Activated CD4-positive, alpha-beta T cell treated with anti-CD3 and anti-CD28 coated beads, Interleukin-2, amount 10 ng/mL, durations not matched to agents 7 days and 5 days (primary cell): ENCODE data around the gene OR2Y1. TPM values are rescaled to one million over a fixed set of nuclear protein-coding genes. Genes with fewer than 3 reads are reported as not detected.
"Not testable (repeated sequence)": the region's sequence is repeated elsewhere in the genome, so short reads cannot be mapped to it uniquely, and the experiment has no call there.

Source experiments
- CTCF ChIA-PET: fragments of 350-600 bp; sonication (Branson Sonifier 250); formaldehyde crosslinking; loops from one replicate; lab custom pipeline; 2021; ENCODE audit warnings: antibody characterized with exemption; lab: Charles Lee
- POLR2A ChIA-PET: fragments of 350-600 bp; sonication (Branson Sonifier 250); formaldehyde crosslinking; loops from one replicate; lab custom pipeline; 2021; ENCODE audit warnings: antibody characterized with exemption; lab: Charles Lee
- DNase-seq: peaks from one replicate; pipeline ENCODE4 v3.0.0-alpha.2; 2020
- H3K27ac Mint-ChIP-seq: one replicate; pipeline ENCODE4 v1.8.0; 2021; ENCODE audit warnings: mild to moderate bottlenecking, moderate library complexity, mixed read lengths
- H3K27me3 Mint-ChIP-seq: one replicate; pipeline ENCODE4 v1.8.0; 2021; ENCODE audit warnings: mixed read lengths
- H3K36me3 Mint-ChIP-seq: one replicate; pipeline ENCODE4 v1.8.0; 2021; ENCODE audit warnings: low read depth, mixed read lengths
- H3K4me1 Mint-ChIP-seq: one replicate; pipeline ENCODE4 v1.8.0; 2021; ENCODE audit warnings: mixed read lengths
- H3K4me3 Mint-ChIP-seq: one replicate; pipeline ENCODE4 v1.8.0; 2021; ENCODE audit warnings: mild to moderate bottlenecking, moderate library complexity, mixed read lengths
- H3K9me3 Mint-ChIP-seq: one replicate; pipeline ENCODE4 v1.8.0; 2021; ENCODE audit warnings: mixed read lengths
- total RNA-seq, 2 experiments: library from RNA; stranded (reverse); gene quantifications; one replicate each; pipeline ENCODE4 v1.2.3, GENCODE V29; 2021

Gene OR2Y1, protein sequence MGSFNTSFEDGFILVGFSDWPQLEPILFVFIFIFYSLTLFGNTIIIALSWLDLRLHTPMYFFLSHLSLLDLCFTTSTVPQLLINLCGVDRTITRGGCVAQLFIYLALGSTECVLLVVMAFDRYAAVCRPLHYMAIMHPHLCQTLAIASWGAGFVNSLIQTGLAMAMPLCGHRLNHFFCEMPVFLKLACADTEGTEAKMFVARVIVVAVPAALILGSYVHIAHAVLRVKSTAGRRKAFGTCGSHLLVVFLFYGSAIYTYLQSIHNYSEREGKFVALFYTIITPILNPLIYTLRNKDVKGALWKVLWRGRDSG
- not detected for total RNA-seq

DNA sequence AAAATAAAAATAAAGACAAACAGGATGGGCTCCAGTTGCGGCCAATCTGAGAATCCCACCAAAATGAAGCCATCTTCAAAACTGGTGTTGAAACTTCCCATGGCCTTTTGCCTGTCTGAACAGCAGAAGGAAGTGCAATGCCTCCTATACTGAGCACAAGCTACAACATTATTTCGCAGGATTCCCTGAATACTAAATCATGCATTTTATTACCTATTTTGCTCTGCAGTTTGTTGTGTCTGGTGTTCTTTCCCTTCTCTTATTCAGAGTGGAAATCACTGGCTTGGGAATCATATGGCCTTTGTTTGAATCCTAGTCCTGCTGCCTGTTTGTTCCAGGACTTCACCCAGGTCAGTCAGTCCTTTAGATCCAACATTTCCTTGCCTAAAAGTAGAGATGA, at the start of gene OR2Y1:
OR2Y1 (minus strand) TSS at position 101 of the 400 bp plus-strand sequence; CDS start at position 101, 0 bp downstream.
- no peaks in the 10 kb centered on the region for H3K9me3 Mint-ChIP-seq
- no peak within 1 kb of the TSS for H3K4me3 Mint-ChIP-seq
- POLR2A ChIA-PET, result no interaction called here
- no peaks in the 10 kb centered on the region for H3K4me1 Mint-ChIP-seq
- DNase-seq, result no peak
- peaks cover 21% of the 10 kb centered on the region for H3K27me3 Mint-ChIP-seq
- CTCF ChIA-PET, result interaction anchor here (1.3 kb wide), 1 partner anchor 15 kb away, joined by 3 read pairs; no protein-coding TSS in a partner anchor
- no peak within 1 kb of the TSS for H3K27ac Mint-ChIP-seq
- H3K36me3 Mint-ChIP-seq, result no peaks in the 10 kb centered on the region

DNA sequence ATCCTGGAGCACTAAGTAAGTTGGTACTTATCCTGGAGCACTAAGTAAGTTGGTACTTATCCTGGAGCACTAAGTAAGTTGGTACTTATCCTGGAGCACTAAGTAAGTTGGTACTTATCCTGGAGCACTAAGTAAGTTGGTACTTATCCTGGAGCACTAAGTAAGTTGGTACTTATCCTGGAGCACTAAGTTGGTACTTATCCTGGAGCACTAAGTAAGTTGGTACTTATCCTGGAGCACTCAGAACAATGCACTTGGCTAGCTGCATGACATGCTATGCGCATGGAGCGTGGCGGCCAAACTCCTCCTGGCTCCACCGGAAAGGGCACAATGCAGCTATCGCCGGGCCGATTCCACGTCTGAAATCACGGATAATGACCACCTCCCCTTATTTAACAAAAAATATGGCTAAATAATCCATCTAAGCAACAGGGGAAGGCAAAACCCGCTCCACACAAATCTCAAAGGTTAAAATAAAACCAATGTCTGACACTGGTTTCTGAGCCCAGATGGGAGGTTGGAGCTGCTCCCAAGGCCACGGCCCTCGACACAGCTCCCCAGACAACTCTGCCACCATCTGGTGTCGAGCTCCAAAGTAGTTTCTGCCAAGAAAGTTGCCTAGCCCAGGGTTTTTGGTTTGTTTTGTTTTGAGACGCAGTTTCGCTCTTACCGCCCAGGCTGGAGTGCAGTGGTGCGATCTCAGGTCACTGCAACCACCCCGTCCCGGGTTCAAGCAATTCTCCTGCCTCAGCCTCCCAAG, 49.0 kb upstream of the OR2Y1 start:
- H3K9me3 Mint-ChIP-seq, H3K27me3 Mint-ChIP-seq, H3K27ac Mint-ChIP-seq, POLR2A ChIA-PET, H3K4me3 Mint-ChIP-seq, DNase-seq: not testable (repeated sequence)
- peaks cover 35% of the 10 kb centered on the region for H3K36me3 Mint-ChIP-seq
- CTCF ChIA-PET, result interaction anchor here (0.6 to 1.2 kb wide), 2 partner anchors 41 to 127 kb away, joined by 3 read pairs; no protein-coding TSS in a partner anchor
- H3K4me1 Mint-ChIP-seq, result peaks cover 37% of the 10 kb centered on the region

DNA sequence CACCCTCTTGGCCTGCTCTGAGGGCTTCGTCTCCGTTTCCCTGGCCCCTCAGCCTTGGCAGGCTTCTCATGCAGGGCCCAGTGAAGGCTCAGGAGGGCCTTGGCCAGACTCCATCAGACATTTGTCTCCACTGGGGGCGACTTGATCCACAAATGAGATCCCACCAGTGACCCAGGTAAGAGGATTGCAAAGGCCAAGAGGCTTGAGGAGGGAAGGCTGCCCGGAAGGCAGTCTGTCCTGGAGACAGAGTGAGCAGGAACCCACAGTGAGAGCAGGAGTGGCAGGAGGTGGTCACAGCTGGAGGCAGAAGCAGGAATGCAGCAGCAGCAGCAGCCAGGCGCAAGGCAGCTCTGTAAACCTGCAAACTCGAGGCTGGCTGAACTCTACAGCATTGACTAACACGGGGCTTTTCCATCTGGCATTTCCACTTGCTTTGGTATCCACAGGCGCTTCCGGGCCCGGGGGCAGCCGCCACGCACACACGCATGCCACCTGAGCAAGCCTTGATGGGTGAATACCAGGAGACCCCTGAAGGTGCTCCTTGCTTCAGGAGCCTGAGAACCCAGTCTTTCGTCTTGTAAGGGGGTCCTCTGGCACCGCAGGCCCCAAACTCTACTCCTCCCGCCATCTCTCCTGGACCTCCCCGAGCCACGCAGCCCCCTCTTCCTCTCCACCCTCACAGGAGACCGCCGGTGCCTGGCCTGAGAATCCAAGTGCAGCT, 48.0 kb upstream of the OR2Y1 start:
- Mint-ChIP-seq H3K4me3 (no peak overlapping the region), H3K36me3 (peaks cover 29% of the 10 kb centered on the region)

DNA sequence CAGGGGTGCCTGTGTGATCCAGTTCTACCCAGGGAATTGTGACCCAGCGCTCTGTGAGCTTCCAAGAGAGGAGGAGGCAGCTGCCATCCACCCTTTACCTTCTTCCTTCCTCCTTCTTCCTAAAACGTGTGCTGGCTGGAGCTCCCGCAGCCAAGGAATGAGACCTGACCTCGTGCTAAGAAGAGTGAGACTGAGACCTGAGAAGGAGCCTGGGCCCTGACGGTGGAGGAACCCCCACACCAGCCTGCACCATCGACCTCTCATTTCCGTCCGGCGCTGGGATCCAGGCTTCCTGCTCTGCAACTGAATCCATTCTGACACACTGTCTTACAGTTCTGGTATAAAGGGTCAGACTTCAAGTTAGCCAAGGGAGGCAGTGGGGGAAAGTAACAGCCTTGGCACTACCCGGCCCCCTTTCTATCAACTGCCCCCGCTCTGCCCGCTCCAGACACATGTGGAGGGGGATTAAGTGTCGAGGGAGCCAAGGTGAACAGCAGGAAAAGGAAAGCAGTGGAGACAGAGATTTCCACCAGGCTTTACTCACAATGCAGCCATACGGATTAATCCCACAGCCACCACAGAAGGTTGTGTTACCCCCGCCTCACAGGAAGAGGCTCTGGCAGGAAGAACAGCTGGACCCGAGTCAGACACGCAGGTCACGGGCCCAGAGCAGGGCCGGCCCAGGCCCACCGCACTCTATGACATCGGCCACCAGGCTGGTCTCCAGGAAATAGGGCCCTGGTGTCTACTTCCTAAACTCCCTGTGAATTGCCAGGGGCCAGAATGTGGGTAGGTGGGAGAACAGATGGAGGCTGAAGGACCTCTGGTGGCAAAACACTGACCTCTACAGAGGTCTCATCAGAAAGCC, 46.9 kb upstream of the OR2Y1 start:
- POLR2A ChIA-PET, result interaction anchor here (0.6 kb wide), 1 partner anchor 54 kb away, joined by 3 read pairs; no protein-coding TSS in a partner anchor
- Mint-ChIP-seq H3K9me3 (no peaks in the 10 kb centered on the region), H3K27ac (peak overlapping the region; percentile 44)

More for the DNA sequence above, 48.0 kb upstream of the OR2Y1 start:
- Mint-ChIP-seq H3K27me3 (no peaks in the 10 kb centered on the region), H3K4me1 (peaks cover 31% of the 10 kb centered on the region), H3K9me3 (no peaks in the 10 kb centered on the region), H3K27ac (no peak overlapping the region)
- POLR2A ChIA-PET, result no interaction called here
- DNase-seq, result no peak
- CTCF ChIA-PET, result interaction anchor here (0.6 kb wide), 2 partner anchors 126 to 384 kb away, joined by 3 to 4 read pairs; no protein-coding TSS in a partner anchor

DNA sequence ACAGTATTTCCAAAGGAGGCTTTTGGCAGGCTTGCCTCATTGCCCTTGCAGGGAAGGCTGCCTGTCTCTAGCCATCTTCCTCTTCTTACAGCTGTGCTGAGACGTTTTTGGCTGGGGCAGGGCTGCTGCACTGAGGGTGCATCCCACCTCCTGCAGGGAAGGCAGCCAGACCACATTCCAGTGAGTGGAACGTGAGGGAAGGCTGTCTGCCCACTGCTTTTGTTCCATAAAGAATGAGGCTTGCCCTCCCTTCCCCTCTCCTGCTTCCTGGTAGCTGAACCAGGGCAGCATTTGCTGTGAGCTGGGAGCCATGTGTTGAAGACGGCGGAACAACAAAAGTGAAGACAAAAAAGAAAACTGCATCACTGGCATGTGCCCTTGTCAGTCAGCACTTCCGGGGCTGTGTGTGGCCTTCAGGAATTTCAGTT, 46.0 kb upstream of the OR2Y1 start:
- H3K36me3 Mint-ChIP-seq, result peaks cover 15% of the 10 kb centered on the region
- H3K27me3 Mint-ChIP-seq, result no peaks in the 10 kb centered on the region
- ChIA-PET CTCF (interaction anchor here (1.5 kb wide), 1 partner anchor 10 kb away, joined by 4 read pairs; no protein-coding TSS in a partner anchor), POLR2A (interaction anchor here (0.6 kb wide), 1 partner anchor 55 kb away, joined by 3 read pairs; no protein-coding TSS in a partner anchor)
- H3K27ac Mint-ChIP-seq, result no peak overlapping the region
- no peak for DNase-seq
- peaks cover 28% of the 10 kb centered on the region for H3K4me1 Mint-ChIP-seq
- H3K9me3 Mint-ChIP-seq, result no peaks in the 10 kb centered on the region
- no peak overlapping the region for H3K4me3 Mint-ChIP-seq

More for the DNA sequence above, 46.9 kb upstream of the OR2Y1 start:
- peaks cover 30% of the 10 kb centered on the region for H3K4me1 Mint-ChIP-seq
- no peak for DNase-seq
- H3K27me3 Mint-ChIP-seq, result no peaks in the 10 kb centered on the region
- CTCF ChIA-PET, result interaction anchor here (1.5 kb wide), 1 partner anchor 9 kb away, joined by 4 read pairs; no protein-coding TSS in a partner anchor
- no peak overlapping the region for H3K4me3 Mint-ChIP-seq
- H3K36me3 Mint-ChIP-seq, result peaks cover 21% of the 10 kb centered on the region

DNA sequence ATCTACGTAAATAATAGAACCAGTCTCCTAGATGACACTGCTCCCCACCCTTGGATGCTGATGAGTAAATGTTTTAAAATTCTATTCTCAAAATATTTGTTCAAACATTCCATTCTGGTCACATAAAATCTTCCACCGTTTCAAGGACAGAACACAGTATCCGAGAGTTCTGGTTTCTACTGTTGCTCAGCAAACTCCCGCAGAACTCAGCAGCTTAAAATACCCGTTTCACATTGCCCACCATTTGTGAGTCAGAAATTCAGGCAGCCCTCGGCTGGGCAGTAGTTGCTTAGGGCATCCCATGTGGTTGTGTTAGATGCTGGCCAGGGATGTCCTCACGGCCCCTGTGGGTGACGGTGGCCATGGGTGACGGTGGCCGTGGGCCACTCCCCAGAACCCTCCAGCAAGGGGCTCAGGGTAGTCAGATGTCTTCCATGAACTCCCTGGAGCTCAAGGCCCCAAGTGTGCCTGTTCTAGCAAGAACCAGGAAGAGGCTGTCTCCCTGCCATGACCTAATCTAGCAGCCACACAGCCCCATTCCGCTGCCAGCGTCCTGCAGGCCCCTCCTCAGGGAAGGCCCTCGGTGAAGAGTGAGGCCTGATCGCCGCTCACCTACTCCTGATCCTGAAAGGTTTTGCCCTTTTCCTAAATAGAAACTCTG, 45.4 kb upstream of the OR2Y1 start:
- ChIA-PET CTCF (interaction anchor here (1.0 to 1.5 kb wide), 4 partner anchors 9 to 45 kb away, joined by 3 to 5 read pairs (median 4); no protein-coding TSS in a partner anchor), POLR2A (no interaction called here)
- Mint-ChIP-seq H3K27me3 (no peaks in the 10 kb centered on the region), H3K27ac (no peak overlapping the region), H3K4me1 (peaks cover 28% of the 10 kb centered on the region), H3K36me3 (peaks cover 11% of the 10 kb centered on the region), H3K9me3 (no peaks in the 10 kb centered on the region), H3K4me3 (no peak overlapping the region)
- no peak for DNase-seq

DNA sequence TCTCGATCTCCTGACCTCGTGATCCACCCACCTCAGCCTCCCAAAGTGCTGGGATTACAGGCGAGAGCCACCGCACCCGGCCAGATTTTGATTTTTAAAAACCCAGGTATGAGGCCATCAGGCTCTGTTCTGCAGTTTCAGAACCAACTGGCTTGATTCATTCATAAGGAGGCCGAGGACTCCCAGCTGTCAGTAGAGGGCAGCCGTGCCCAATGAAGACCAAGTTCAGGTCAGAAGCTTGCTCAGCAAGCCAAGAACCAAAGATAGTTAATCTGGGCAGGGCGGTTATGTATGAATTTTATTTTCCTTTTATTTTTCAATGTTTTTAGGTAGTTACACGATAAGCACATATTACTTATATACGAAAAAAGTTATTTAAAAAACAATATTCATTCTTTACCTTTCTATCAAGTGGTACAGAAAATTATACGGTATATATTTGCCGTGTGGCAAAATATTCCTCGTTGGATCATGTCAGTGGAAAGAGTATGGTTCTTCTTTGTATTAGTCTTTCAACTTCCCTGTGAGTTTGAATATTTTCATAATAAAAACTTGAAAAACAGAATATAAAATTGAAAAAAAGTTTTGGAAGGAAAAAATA, 44.7 kb upstream of the OR2Y1 start:
- Mint-ChIP-seq H3K27ac (no peak overlapping the region), H3K4me1 (peaks cover 28% of the 10 kb centered on the region), H3K27me3 (no peaks in the 10 kb centered on the region), H3K36me3 (peaks cover 6% of the 10 kb centered on the region), H3K9me3 (no peaks in the 10 kb centered on the region), H3K4me3 (no peak overlapping the region)
- DNase-seq, result peak; percentile 82
- CTCF ChIA-PET, result interaction anchor here (0.7 to 1.4 kb wide), 4 partner anchors 10 to 456 kb away, joined by 3 to 5 read pairs (median 4); no protein-coding TSS in a partner anchor
- POLR2A ChIA-PET, result no interaction called here

DNA sequence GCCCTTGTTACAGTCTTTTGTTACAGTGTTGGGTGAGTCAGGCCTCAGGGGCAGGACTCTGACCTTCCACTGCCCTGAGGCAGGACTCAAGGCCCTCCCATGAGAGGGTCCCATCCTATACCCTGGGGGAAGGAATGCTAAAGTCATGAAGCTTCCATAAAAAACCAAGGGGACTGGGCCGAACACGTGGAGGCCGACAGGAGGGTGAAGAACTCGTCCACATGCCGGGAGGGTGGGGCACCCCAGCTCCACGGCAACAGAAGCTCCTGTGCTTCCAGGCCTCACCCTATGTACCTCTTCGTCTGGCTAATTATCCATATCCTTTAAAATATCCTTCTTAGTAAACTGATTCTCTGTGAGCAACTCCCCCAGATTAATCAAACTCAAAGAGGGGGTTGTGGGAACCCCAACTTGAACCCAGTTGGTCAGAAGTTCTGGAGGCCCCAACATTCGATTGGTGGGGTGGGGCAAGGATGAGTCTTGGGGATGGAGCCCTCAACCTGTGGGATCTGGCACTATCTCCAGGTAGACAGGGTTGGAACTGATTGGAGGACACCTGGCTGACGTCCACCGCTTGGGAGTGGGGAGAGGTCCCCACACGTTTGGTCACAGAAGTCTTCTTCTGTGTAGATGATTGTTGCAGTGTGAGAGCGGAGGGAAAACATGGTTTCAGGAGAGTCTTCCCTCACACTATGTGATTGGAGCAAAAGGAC, 43.6 kb upstream of the OR2Y1 start:
- POLR2A ChIA-PET, result no interaction called here
- H3K27ac Mint-ChIP-seq, result no peak overlapping the region
- DNase-seq, result no peak
- no peaks in the 10 kb centered on the region for H3K9me3 Mint-ChIP-seq
- H3K4me3 Mint-ChIP-seq, result no peak overlapping the region
- CTCF ChIA-PET, result interaction anchor here (1.4 kb wide), 1 partner anchor 47 kb away, joined by 3 read pairs; no protein-coding TSS in a partner anchor
- H3K27me3 Mint-ChIP-seq, result no peaks in the 10 kb centered on the region
- peaks cover 28% of the 10 kb centered on the region for H3K4me1 Mint-ChIP-seq
- no peaks in the 10 kb centered on the region for H3K36me3 Mint-ChIP-seq

DNA sequence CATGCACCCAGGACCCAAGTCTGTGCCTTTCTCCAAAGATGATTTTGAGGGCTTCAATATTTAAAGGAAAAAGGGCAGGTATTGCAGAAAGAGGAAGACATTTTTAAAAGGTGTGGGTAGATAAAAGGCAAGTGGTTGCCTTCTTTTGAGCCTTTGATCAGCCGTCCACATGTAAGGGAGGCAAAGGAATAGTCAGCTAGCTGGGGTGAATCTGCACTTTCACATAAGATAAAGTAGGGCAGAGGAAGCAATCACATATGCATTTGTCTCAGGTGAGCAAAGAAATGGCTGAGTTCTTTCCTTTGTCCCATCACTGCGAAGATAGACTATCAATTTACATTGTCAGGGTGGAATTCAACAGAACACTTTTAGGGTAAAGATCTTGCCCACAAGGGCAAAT, 42.9 kb upstream of the OR2Y1 start:
- Mint-ChIP-seq H3K4me3 (no peak overlapping the region), H3K36me3 (no peaks in the 10 kb centered on the region), H3K4me1 (peaks cover 25% of the 10 kb centered on the region), H3K9me3 (no peaks in the 10 kb centered on the region), H3K27ac (no peak overlapping the region), H3K27me3 (no peaks in the 10 kb centered on the region)
- DNase-seq, result no peak
- POLR2A ChIA-PET, result no interaction called here
- CTCF ChIA-PET, result no interaction called here

DNA sequence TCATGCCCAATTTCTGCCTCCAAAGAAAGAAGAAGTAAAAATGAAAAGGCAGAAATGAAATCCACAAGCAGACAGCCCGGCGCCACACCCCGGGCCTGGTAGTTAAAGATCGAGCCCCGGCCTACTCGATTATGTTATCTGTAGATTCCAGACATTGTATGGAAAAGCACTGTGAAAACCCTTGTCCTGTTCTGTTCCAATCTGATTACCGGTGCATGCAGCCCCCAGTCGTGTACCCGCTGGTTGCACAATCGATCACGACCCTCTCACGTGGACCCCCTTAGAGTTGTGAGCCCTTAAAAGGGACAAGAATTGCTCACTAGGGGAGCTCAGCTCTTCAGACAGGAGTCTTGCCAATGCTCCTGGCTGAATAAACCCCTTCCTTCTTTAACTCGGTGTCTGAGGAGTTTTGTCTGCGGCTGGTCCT, 42.1 kb upstream of the OR2Y1 start:
- CTCF ChIA-PET, result not testable (repeated sequence)
- peaks cover 18% of the 10 kb centered on the region for H3K4me1 Mint-ChIP-seq

More for the DNA sequence above, 42.1 kb upstream of the OR2Y1 start:
- H3K4me3 Mint-ChIP-seq, H3K36me3 Mint-ChIP-seq, POLR2A ChIA-PET, DNase-seq, H3K27me3 Mint-ChIP-seq, H3K9me3 Mint-ChIP-seq, H3K27ac Mint-ChIP-seq: not testable (repeated sequence)
